ENCODE results near the gene NMT1.

The NMT1 gene

GRCh38 chr17:45135978-45136791, 75.1 kb downstream of the NMT1 start:
- DNase-seq (ENCODE audit: low read depth), result no peak

- no peak for DNase-seq (ENCODE audit: low read depth)
Measured at GRCh38 chr17:45136846-45137560, 75.9 kb downstream of the NMT1 start.

- no peak for DNase-seq (ENCODE audit: low read depth)
Measured at GRCh38 chr17:45137561-45138305, 76.6 kb downstream of the NMT1 start.

GRCh38 chr17:45138911-45139532, 77.9 kb downstream of the NMT1 start:
- no peak for DNase-seq (ENCODE audit: low read depth)

GRCh38 chr17:45139533-45139920, 78.4 kb downstream of the NMT1 start:
- no peak for DNase-seq (ENCODE audit: low read depth)

GRCh38 chr17:45143094-45143670, 82.1 kb downstream of the NMT1 start:
- DNase-seq (ENCODE audit: low read depth), result no peak

DNA sequence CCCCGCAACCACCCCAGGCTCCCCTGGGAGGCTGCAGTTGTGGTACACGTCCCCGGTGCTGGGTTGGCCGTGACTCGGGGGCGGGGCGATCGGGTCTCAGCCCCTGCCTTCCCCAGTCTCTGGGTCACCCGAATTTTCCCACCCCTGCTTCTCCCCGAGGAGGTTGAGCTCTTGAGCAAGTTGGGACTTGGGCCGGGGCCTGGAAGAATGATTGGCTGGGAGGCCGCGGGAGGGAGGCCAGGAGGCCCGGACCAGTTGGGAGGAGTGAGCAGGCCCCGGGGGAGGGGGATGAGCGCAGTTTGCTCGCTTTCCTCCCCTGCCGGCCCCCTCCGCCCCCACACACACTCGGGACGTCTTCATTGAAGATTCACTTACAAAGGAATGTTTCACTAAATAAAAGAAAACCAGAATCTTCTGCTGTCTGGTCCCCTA, 82.7 kb downstream of the NMT1 start:
- peak; percentile 72 for DNase-seq (ENCODE audit: low read depth)

DNA sequence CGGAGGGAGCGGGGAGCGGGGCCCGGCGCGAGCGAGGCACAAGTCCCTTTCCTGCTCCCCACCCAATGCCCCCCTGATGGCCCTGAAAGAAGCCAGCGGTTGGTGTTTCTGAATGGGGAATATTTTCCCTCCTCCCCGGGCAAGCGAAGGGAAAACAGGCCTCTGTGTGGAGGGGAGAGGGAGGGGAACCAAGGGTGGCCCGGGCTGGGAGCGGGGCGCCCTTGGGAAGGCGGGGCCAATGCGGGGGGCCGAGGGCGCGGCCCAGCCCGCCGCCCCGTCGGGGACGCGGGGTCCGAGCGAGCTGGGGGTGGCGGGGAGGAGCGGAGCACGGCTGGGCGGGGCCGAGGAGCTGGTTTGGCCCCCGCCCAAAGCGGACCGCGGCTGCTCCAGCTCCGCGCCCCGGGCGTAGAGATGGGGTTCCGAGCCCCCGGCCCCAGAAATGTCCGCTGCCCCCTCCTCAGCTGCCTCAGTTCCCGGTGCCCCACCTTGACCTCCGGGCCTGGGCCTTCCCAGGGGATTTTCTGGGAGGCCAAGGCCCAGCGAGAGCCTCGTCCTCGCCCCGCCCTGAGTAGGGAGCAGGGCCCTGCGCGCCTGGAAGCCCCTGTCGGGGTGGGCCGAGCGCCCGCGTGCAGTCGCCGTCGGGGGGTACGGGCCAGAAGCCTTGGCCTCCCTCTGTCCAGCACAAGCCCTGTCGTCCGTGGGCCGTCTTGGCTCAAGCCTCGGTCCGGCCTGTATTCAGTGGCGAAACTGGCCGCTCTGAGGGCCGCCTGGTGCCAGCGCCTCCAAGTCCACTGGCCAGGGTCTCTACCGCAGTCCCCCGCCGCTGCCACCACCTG, 83.3 kb downstream of the NMT1 start:
- DNase-seq (ENCODE audit: low read depth), result no peak

DNA sequence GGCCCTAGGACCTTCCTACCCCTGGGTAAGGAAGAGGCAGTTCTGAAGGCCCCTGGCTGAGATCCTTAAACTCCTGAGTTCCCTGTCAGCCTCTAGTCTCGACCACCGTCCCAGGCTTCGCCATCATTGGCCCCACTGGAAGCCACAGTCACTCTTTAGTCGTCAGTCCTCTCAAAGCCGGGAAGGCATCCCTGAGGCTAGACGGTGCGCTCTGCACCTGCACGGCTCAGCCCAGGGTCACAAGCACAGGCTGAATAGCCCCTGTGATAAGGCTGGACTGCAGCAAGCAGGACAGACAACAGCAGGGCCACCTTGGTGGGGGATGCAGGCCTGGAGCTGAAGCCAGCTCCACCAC, 83.9 kb downstream of the NMT1 start:
- DNase-seq (ENCODE audit: low read depth), result no peak

DNA sequence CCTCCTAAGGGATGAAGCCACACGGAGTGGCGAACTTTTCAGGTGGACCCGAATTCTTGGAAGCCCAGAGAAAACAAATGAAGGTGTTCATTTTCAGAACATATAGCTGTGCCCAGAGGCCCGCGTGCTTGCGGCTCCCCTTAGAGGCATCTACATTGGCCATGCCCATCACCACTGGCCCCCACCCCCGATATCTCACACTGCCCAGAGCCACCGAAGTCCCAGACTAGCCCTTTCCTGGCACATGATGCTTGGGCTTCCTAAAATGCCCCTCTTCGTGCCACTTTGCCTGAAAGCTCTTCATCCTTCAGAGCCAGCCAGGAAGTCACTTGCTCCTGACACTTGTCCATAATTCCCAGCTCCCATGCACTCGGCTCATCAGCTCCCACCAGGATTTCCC, 85.0 kb downstream of the NMT1 start:
- DNase-seq (ENCODE audit: low read depth), result no peak

DNA sequence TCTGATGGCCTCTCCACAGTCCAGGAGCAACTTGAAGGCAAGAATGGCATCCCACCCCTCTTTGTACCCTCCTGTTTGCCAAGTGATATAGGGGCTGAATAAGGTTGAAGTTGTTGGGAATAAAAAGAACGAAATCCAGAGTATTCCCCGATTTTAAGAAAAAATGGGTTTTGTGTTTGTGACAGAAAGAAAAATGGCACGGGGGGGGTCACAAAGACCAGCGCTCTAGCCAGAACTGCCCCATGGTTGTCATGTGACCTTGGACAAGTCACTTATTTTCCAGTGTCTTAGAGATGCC, 85.4 kb downstream of the NMT1 start:
- DNase-seq (ENCODE audit: low read depth), result no peak

DNA sequence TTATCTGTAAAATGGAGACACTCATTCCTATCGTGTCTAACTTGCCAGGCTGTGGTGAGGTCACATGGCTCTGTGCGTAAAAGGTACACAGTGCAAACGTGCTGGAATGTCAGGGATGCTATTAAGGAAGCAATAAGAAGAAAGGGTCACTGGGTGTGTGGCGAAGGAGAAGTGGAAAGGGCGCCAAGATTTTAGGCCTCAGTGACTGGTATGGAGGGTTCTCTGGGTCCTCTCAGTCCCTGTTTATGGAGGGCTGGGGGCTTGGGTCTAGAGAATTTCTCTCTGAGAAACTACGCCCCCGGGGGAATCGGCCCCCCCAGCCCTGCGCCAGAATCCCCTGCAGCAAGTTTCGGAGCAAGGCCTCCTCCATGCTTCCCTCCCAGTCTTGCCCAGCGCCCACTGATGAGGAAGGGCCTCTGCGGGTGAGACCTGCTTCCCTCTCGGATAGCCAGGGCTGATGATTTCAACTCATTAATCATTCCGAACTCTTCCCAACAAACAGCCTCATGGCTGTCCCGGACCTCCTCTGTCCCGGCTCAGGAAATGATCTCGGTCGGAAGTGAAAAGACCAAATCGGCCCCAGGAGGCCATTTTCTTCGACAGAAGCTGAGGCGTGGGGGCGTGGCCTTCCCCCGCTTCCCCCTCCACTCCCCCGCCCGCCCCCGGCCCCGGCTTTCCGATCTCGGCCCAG, 85.9 kb downstream of the NMT1 start:
- peak; percentile 40 for DNase-seq (ENCODE audit: low read depth)

DNA sequence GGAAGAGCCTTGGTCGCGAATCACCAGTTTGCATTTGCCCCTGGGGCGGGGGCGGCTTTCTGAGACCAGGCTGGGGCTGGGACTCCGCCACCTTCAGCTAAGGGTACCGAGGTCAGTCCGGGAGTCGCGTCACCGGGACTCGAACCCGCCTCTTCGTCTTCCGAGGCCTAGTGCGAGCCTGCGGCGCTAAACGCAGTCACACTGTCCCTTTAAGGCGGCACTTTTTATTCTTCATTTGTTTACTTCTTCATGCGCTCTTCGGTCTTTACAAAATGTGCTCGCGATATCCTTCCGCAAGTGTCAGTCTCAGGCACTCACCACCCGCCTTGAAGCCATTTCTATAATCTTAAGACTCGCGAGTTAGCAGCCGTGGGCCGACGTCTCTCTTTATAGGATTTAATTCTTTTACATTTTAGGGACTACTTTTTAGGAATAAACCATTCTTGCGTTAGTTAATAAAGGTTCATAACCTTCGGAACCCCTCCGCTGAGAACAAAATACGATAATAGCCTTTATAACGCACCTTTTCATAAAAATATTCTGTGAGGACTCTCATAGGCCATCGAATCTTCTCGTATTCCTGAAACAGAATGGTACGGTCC, 86.6 kb downstream of the NMT1 start:
- DNase-seq (ENCODE audit: low read depth), result peak; percentile 82

DNA sequence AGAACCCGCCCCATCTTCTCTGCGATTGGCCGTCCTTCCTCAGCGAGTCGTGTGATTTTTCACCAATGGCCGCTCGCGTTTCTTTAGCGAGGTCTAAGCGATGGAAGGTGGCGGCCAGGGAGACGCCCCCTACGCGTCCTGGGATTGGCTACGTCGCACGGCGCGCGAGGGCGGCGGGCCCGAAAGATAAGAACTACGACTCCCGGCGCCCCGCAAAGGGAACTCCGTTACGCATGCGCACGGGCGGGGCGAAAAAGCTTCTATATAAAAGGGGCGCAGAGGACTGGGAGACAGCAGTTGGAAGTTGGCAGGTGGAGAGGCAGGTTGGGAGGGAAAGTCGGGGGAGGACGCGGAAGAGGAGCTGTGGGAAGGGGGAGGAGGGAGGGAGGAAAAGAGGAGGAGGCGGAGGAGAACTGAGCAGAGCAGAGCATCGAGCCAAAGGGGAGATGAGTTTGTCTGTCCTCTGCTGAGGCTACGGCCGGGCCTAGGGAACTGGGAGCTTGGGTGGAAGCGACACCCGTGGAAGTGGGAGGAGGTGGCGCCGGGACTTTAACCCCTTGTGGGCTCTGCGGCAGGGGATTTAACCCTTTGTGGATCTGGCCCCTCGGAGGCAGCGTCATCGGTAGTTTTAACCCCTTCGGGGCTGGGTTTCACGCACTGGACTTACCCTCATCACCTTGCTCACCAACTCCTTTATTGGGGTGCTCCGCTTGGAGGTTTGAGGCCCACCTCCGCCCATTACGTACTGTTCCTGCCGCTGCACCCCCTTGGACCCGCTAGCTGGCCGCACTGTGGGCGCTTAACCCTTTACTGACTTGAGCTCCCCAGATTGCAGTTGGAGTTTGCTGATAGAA, 87.3 kb downstream of the NMT1 start, which contains the start of gene HEXIM1:
HEXIM1 (plus strand) TSS at position 293 of the 854 bp plus-strand sequence. CDS start 716 bp downstream, outside the sequence.
- peak; percentile 99 for DNase-seq (ENCODE audit: low read depth)

DNA sequence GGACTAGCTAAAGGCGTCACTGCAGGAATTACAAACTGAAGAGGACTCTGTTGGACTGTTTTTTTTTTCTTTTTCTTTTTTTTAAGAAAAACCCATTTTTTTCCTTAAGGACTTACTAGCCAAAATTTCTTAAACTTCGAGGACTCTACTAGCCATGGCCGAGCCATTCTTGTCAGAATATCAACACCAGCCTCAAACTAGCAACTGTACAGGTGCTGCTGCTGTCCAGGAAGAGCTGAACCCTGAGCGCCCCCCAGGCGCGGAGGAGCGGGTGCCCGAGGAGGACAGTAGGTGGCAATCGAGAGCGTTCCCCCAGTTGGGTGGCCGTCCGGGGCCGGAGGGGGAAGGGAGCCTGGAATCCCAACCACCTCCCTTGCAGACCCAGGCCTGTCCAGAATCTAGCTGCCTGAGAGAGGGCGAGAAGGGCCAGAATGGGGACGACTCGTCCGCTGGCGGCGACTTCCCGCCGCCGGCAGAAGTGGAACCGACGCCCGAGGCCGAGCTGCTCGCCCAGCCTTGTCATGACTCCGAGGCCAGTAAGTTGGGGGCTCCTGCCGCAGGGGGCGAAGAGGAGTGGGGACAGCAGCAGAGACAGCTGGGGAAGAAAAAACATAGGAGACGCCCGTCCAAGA, 88.0 kb downstream of the NMT1 start:
- DNase-seq (ENCODE audit: low read depth), result peak; percentile 71

DNA sequence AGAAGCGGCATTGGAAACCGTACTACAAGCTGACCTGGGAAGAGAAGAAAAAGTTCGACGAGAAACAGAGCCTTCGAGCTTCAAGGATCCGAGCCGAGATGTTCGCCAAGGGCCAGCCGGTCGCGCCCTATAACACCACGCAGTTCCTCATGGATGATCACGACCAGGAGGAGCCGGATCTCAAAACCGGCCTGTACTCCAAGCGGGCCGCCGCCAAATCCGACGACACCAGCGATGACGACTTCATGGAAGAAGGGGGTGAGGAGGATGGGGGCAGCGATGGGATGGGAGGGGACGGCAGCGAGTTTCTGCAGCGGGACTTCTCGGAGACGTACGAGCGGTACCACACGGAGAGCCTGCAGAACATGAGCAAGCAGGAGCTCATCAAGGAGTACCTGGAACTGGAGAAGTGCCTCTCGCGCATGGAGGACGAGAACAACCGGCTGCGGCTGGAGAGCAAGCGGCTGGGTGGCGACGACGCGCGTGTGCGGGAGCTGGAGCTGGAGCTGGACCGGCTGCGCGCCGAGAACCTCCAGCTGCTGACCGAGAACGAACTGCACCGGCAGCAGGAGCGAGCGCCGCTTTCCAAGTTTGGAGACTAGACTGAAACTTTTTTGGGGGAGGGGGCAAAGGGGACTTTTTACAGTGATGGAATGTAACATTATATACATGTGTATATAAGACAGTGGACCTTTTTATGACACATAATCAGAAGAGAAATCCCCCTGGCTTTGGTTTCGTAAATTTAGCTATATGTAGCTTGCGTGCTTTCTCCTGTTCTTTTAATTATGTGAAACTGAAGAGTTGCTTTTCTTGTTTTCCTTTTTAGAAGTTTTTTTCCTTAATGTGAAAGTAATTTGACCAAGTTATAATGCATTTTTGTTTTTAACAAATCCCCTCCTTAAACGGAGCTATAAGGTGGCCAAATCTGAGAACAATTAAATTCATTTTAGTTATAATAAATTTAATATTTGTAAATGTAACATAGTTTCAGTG, 88.8 kb downstream of the NMT1 start:
- DNase-seq (ENCODE audit: low read depth), result peak; percentile 33

Measured in GM04504 (cell line).